8988T (cell line): Measurements from ENCODE around the gene SLC17A8.

Source experiments
- DNase-seq: peaks from one replicate; pipeline ENCODE4 v3.0.0; 2011

SLC17A8 gene

DNA sequence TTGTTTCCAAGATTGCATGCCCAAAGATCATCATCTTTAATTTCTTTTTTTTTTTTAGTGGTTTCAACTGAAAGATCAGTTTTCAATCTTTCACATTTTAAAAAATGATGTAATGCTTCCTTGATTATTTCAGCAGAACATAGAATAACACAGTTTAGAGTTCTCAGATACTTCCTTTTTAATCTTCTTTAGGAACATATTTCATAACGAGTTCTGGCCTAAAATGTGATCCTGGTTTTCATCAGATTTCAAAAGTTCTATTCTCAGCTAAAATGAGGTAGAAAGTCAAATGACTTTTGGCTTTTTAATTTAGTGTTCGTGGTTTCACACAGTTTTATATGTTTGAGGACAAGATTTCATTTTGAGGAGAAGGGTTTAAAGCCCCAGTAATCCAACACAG is 76.8 kb downstream of the SLC17A8 start:
- no peak for DNase-seq

DNA sequence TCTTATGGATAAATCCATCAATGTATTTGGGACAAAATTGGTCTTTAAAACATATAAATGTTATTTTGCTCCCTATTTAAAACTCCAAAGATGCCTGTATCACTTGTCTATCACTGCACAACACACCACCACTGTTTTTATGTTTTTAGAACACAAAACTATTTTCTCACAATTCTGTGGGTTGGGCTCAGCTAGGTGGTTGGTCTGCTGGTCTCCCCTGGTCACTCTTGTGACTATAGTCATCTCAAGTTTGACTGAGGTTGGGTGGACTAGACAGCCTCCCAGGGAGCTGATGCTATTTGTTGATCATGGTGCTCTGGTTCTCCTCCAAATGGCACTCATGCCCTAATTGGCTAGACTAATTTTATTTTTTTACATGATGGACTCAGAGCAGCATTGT is 77.3 kb downstream of the SLC17A8 start:
- DNase-seq, result no peak

DNA sequence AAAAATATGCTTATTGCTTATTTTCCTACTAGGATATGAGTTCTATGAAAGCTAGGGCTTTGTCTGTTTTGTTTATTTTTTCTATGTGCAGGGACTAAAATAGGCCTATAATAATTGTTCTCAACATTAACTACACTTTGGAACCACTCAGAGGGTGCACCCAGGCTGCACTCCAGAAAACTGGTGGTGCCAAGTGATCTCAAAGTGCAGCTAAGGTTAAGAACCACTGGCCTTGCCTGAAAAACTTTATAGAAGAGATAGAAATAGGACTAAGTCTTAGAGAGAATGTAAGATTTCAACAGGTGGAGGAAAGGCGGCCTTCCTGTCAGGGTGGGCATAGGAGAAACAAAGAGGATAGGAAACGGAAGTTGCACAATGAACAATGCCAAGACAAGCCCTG is 79.1 kb downstream of the SLC17A8 start:
- no peak for DNase-seq

DNA sequence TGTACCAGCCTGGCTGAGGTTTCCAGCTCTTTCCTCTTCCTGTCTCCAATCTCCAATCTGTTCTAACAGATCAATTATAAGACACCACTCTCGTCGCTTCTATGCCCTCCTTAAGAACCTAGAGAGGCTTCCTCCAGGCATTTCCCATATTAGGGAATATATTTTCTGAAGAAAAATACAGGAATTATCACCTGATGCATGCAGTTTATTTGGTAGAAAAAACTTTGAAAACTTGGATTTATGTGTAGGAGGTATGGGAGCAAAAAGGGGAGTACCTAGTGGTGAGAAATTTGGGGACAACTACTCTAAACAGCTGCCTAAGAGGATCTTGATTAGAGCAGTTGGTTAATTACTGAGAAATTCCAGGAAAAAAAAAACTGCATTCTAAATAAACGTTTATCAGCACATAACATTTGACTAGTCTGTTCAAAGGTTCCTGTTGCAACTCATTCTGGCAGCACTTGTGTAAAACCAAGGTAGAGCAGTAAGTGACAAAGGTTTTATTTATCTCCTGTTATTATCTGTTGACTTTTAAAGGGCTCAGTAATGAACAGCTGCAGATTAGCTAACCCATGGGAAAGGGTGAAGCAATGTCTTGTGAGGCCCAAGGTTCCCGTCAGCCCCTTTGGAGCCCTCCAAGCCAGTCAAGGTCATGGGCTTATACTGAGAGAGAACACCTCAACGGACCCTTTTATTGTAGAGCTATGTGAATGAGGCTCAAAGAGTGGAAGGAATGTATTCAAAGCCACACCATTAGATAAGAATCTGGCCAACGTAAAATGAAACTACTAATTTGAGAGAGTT is 80.4 kb downstream of the SLC17A8 start:
- DNase-seq, result no peak

DNA sequence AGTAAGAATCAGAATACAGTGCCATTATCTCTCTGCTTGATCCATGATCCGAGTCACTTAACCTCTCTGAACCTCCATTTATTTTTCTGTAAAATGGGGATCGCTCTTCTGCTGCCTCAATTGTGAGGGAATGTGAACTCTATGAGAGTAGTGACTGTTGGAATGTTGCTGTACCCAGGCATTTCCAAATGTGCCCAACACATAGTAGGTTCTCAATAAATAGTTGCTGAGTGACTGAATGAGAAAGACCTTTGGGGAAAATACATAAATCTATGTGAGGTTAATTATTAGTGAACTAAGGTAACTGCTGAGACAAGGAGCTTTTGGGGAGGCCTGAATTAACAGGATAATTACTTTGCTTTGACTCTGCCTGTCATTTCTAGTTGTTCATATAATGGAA is 82.9 kb downstream of the SLC17A8 start:
- DNase-seq, result no peak

DNA sequence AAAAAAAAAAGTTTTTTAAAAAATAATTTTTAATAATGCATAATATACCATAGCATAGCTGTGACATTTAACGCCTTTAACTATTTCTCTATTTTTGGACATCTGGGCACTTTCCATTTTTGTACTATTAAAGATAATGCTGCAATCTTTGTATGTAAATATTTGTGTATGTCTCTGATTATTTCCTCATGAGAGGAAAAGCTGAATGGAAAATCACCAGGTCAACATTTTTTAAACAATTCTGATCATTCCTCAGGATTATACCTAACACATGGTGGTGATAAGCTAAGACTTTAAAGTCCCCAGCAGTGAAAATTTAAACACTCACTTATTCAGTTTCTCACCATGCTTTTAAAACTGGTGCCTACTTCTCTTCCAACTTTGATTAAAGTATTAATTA is 85.5 kb downstream of the SLC17A8 start:
- no peak for DNase-seq

DNA sequence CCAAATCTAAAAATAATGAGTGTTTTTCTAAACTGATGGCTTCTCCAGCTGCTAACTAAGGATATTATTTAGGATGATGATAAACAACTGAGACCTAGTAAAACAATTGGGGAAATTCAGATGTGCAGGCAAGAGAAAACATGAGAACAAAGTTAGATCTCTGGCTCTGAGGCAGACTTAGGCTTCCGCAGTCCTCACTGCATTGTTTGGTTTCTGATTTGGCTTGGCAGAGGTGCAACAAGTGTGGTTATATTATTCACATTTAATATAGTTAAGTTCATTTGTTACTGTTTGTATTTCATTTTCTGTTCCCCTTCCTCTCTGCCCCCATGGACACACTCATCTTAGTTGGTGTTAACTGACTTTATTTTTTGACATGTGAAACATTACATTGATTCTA is 86.6 kb downstream of the SLC17A8 start:
- DNase-seq, result no peak

DNA sequence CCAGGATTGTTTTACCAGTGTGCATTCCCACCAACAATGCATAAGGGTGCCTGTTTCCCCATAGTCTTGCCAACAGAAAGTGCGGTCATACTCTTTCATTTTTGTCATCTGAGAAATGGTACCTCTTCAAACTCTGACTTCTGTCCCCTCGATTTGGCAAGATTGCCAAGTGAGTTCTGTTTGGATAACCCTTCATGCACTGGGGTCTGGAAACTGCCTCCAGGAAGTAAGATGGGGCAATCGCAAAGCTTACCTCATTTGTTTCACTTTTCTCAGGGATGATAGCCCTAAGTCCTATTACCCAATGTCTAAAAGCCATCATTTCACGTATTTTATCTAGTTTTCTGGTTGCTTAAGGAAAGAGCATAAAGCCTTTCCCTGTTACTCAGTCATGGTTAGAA is 88.2 kb downstream of the SLC17A8 start:
- no peak for DNase-seq

DNA sequence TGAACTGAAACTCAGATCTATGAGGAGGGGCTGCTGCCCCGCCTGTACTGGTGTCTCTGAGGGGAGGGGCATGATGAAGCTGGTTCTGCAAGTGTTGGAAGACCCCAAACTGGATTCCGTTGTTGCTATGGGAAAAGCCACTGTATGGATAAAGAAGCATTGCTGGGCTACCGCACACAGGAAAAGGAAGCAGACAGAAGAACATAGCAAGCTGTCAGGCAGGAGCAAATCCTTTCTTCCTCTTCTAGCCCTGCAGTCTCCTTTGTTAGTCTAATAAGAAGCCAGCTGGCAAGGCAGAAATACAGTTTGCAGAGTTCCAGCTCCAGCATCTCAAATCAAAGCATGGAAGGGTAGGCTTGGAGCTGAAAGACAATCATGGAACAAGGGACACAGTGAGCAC is 90.5 kb downstream of the SLC17A8 start:
- DNase-seq, result no peak

DNA sequence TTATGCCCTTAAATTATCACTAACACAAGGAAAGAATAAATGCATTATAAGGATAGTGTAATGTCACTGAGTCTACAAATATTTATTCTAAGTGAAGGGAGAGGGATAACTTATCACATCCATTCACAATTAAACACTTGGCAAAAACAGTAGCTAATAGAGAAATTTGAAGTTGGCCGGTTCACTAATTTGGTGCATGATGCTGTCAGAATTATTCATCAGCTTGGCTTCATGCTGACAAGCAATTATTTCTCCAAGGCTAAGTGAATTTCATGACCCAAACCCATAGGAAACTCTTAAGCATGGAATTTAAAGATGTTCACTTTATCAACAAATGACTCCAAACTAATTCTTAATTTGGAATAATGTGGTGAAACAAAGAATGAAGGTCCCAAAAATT is 91.8 kb downstream of the SLC17A8 start:
- no peak for DNase-seq

DNA sequence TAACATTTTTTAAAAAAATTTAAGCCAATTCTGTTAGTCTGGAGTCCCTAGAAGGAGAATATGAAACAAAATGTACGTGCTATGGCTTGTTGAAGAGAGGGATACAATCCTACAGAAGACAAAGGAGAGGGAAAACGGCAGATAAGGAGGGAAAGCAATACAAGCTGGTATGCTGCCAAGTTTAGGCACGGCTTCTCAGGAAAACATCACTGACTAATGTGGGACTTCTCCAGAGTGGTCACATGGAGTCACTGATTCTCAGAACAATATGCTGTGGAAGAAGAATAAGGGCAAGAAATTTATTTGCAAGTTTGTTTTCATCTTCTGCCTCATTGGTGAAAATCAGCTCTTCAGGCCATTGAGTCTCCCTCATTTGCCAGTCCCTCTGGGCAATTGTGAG is 93.9 kb downstream of the SLC17A8 start:
- DNase-seq, result no peak

DNA sequence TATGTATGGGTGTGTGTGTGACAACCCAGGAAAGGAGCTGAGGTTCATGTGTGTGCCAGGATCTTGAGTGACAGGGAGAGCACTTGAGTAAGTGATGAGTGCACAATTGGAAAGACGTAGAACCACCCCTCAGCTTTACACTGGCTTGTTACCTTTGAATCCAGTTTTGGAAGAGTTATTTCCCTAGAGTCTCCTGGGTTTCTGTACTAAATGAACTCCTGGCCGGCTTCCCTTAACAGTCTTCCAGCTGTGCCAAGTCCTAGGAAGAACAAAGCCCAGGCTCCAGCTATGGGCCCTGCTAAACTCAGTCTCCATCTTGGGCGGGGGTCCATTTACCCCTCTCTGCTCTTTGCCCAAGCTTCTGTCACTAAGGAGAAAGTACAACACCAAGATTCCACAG is 97.1 kb downstream of the SLC17A8 start:
- DNase-seq, result no peak

DNA sequence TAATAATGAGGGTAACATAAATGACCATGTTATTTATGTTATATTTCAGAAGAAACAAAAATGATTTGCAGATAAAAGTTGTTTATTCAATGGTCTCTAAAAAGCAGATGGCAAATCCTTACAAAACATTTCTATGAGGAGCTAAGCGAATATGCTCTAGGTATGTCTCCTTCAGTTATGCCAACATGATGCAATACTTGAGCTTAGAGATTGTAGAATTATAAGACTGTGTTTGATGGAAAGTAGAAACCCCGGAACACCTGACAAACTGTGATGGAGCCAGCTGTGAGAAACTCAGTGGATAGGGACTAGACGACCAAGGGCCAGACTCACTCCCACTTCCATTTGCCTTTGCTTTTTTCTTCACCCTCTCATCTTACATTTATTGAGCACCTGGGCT is 99.0 kb downstream of the SLC17A8 start:
- DNase-seq, result no peak

DNA sequence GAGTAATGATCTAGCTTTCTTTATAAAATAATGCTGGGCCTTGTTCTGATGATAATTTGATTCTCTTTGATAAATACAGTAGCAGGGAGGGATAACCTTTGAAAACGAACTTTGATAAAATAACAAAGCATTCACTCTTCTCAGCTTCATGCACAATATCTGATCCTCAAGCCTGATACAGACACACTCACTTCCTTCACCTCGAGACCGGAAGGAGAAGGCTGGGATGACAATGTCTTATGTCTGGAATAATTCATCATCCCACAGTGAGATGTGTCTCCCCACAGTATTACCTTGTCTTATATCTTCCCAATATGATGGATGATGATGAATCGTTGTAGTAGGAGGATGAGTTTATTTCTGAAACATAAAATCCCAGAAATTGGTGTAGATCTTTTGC is 101.3 kb downstream of the SLC17A8 start:
- no peak for DNase-seq

DNA sequence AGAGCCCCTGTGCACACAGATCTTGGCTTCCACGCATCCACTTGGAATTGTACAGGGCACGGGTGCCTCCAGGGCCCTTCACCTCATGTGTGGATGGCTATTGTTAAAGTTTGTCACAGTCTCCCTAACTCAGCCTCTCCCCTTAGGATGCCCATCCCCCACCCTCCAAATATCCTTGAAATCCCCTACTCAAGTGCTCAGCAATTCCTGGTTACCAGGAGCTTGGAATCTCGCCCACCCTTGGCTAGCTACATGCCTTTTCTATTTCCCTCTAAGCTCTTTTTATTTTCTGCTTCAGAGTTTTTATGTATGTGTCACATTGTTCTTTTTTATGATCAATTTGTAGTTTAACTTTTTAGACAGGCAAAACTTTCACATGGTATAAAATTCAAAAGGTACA is 103.8 kb downstream of the SLC17A8 start:
- no peak for DNase-seq

DNA sequence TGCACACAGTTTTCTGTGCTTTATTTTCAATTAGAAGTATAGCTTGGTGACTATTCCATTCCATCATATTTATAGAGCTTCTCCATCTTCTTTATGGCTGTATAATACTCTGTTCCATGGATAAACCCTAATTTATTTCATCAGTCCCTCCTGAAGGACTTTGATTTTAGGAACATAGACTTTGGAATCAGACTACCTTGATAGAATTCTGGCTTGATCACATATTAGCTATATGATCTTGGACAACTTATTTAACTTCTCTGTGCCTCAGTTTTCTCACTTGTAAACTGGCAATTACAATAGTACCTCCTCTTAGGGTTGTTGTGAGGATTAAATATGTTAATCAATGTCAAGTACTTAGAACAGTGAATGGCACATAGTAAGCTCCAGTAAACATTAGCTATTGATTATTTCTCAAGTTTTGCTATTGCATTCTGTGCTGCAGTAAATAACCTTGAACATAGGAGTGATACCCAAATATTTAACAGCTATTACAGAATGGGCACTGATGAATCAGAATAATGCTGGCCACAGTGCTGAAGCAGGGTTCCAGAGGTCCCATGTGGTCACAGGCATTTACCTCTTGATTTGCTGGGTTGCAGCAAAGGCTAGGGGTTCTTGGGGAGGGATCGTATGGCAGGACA is 104.6 kb downstream of the SLC17A8 start:
- DNase-seq, result no peak

DNA sequence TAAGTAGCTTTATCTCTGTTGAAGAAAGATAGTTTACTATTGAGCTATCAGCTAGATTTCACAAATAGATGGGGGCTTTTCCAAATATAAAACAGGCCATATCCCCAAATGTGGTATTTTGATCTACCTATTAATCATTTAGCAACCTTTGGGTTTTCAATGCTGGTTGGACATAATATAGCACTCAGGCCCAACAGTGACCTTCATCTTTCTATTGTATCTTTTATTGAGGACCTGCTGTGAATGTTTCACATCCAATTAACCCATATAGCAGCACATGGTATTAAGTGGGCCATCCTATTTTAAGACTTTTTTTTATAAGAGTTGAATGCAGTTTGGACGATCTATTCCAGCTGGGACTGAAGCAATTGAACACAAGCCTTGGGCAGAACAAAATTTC is 106.8 kb downstream of the SLC17A8 start:
- no peak for DNase-seq

DNA sequence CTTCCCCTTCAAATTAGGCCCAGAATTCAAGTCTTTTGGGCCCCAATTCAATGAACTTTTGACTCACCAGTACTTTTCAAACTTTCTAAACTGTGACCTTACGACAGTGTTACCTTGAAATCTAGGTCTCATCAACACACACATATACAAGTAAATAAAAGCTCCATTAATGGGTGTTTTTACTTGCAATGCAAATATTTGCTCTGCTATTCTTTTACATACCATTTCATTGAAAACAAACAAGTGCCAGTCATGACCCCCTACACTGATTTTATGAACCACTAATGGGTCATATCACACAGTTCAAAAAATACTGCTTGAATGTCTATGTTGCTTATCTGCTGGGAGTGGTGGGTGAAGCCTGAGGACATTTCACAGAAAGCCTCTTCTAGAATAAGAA is 107.7 kb downstream of the SLC17A8 start:
- no peak for DNase-seq

DNA sequence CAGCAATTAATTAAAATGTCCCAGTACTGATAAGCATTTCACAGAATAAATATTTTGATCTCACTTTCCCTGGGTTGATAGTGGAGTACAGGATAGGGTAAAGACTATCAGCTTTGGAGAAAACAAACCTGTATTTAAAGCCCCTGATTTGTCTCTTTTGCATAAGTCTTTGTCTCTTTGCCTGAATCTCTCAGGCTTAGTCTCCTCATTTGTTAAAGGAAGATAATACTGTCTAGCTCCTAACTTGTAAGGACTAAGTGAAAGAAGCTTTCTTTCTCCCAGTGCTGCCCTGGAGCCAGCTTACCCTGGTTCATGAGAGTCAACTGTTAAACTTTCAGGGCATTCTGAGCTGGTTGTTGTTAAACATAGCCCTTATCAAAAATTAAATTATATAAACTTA is 111.3 kb downstream of the SLC17A8 start:
- DNase-seq, result no peak
